ENCODE data around the gene MYO18B.
A peak's percentile ranks its signal among the peaks of the same experiment; 100 is the strongest.

Gene MYO18B

DNA sequence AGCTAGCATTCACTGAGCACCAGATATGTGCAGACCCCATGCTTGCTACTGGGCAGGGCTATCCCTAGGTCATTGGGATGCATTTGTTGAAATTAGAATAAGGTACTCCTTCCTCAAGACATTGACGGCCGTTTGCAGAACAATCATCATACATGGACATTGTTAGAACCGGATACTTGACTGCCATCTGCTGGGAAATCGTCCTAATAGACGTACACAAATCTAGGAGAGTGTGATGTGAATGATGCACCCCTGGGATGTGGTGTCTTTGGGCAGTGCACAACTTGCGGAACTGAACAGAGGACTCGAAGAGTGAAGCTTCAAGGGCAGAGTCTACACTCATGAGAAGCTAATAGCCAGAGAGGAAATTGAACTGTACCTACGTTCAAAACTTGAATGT, 35.9 kb downstream of the MYO18B start:
- TF ChIP-seq TCF4 (CRISPR knock-in tag; IDR thresholded peaks at IDR 0.05; ENCODE audit: borderline replicate concordance) (no peak), TOX (CRISPR knock-in tag; IDR thresholded peaks at IDR 0.05; ENCODE audit: borderline replicate concordance) (no peak), ZFP3 (CRISPR knock-in tag; IDR thresholded peaks at IDR 0.05) (no peak), GLIS3 (CRISPR knock-in tag; IDR thresholded peaks at IDR 0.05) (no peak), PPARA (CRISPR knock-in tag; IDR thresholded peaks at IDR 0.05; ENCODE audit: borderline replicate concordance) (no peak), ZFP30 (CRISPR knock-in tag; IDR thresholded peaks at IDR 0.05) (no peak), ZNF565 (CRISPR knock-in tag; conservative IDR thresholded peaks at IDR 0.05; ENCODE audit: low read depth) (no peak)
- TF ChIP-seq, protein P1, sequence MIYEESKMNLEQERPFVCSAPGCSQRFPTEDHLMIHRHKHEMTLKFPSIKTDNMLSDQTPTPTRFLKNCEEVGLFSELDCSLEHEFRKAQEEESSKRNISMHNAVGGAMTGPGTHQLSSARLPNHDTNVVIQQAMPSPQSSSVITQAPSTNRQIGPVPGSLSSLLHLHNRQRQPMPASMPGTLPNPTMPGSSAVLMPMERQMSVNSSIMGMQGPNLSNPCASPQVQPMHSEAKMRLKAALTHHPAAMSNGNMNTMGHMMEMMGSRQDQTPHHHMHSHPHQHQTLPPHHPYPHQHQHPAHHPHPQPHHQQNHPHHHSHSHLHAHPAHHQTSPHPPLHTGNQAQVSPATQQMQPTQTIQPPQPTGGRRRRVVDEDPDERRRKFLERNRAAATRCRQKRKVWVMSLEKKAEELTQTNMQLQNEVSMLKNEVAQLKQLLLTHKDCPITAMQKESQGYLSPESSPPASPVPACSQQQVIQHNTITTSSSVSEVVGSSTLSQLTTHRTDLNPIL (CRISPR knock-in tag; IDR thresholded peaks at IDR 0.05; ENCODE audit: low read depth), result no peak
- TF ChIP-seq, protein P2, sequence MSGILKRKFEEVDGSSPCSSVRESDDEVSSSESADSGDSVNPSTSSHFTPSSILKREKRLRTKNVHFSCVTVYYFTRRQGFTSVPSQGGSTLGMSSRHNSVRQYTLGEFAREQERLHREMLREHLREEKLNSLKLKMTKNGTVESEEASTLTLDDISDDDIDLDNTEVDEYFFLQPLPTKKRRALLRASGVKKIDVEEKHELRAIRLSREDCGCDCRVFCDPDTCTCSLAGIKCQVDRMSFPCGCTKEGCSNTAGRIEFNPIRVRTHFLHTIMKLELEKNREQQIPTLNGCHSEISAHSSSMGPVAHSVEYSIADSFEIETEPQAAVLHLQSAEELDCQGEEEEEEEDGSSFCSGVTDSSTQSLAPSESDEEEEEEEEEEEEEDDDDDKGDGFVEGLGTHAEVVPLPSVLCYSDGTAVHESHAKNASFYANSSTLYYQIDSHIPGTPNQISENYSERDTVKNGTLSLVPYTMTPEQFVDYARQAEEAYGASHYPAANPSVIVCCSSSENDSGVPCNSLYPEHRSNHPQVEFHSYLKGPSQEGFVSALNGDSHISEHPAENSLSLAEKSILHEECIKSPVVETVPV (CRISPR knock-in tag; IDR thresholded peaks at IDR 0.05), result no peak
- peak; percentile 69 for ATAC-seq

DNA sequence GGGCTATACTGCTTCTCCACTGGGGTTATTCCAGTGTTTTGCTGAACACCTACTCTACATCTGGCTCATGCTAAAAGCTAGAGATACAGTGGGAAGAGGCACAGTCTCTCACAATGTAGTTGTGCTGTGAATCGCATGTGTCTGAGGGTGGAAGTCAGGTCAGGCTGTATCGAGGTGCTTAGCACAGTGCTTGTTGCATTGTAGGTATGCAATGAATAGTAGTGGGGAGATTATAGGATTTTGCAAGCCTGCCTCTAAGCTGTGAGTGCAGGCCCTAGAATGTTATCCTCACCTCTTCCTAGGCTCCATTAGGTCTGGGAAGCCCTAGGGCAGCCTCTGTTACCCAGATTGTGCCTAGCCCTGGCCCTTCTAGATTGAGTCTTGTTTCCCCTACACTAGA, 37.4 kb downstream of the MYO18B start:
- TF ChIP-seq ZFP3 (CRISPR knock-in tag; IDR thresholded peaks at IDR 0.05), result no peak
- no peak for TF ChIP-seq SNAI2 (CRISPR knock-in tag; IDR thresholded peaks at IDR 0.05)
- TF ChIP-seq ISL1 (CRISPR knock-in tag; IDR thresholded peaks at IDR 0.05), result no peak
- TF ChIP-seq OSR1 (CRISPR knock-in tag; IDR thresholded peaks at IDR 0.05), result no peak
- TF ChIP-seq ZFP30 (CRISPR knock-in tag; IDR thresholded peaks at IDR 0.05), result no peak
- no peak for TF ChIP-seq TOX (CRISPR knock-in tag; IDR thresholded peaks at IDR 0.05; ENCODE audit: borderline replicate concordance)
- TF ChIP-seq, protein P1 (CRISPR knock-in tag; IDR thresholded peaks at IDR 0.05; ENCODE audit: low read depth), result no peak
- TF ChIP-seq, protein P3, sequence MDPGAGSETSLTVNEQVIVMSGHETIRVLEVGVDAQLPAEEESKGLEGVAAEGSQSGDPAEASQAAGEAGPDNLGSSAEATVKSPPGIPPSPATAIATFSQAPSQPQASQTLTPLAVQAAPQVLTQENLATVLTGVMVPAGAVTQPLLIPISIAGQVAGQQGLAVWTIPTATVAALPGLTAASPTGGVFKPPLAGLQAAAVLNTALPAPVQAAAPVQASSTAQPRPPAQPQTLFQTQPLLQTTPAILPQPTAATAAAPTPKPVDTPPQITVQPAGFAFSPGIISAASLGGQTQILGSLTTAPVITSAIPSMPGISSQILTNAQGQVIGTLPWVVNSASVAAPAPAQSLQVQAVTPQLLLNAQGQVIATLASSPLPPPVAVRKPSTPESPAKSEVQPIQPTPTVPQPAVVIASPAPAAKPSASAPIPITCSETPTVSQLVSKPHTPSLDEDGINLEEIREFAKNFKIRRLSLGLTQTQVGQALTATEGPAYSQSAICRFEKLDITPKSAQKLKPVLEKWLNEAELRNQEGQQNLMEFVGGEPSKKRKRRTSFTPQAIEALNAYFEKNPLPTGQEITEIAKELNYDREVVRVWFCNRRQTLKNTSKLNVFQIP (CRISPR knock-in tag; IDR thresholded peaks at IDR 0.05; ENCODE audit: borderline replicate concordance, low read depth), result no peak
- no peak for TF ChIP-seq RARB (CRISPR knock-in tag; IDR thresholded peaks at IDR 0.05)
- no peak for TF ChIP-seq ZC3H10 (CRISPR knock-in tag; IDR thresholded peaks at IDR 0.05)
- no peak for TF ChIP-seq GLIS3 (CRISPR knock-in tag; IDR thresholded peaks at IDR 0.05)
- no peak for TF ChIP-seq ZNF8 (CRISPR knock-in tag; IDR thresholded peaks at IDR 0.05)
- TF ChIP-seq, protein P4, sequence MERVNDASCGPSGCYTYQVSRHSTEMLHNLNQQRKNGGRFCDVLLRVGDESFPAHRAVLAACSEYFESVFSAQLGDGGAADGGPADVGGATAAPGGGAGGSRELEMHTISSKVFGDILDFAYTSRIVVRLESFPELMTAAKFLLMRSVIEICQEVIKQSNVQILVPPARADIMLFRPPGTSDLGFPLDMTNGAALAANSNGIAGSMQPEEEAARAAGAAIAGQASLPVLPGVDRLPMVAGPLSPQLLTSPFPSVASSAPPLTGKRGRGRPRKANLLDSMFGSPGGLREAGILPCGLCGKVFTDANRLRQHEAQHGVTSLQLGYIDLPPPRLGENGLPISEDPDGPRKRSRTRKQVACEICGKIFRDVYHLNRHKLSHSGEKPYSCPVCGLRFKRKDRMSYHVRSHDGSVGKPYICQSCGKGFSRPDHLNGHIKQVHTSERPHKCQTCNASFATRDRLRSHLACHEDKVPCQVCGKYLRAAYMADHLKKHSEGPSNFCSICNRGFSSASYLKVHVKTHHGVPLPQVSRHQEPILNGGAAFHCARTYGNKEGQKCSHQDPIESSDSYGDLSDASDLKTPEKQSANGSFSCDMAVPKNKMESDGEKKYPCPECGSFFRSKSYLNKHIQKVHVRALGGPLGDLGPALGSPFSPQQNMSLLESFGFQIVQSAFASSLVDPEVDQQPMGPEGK (CRISPR knock-in tag; IDR thresholded peaks at IDR 0.05; ENCODE audit: borderline replicate concordance), result no peak
- ATAC-seq, result no peak

DNA sequence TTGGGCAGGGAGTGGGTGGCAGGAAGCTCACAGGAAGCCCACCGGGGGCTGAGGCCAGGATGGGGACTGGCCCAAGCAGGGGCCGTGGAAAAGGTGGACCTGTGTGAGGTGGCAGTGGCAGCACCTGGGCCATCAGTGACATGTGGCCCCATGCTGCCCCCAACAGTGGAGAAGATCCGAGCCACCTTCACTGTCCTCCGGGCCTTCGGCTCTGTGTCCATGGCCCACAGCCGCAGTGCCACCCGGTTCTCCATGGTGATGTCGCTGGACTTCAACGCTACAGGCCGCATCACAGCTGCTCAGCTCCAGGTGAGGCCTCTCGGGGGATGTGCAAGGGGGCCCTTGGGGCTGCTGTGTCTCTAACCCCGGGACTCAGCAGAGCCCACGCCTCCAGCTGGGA, 37.9 kb downstream of the MYO18B start:
- TF ChIP-seq OSR1 (CRISPR knock-in tag; IDR thresholded peaks at IDR 0.05) (no peak), ZNF70 (CRISPR knock-in tag; IDR thresholded peaks at IDR 0.05) (no peak)
- ATAC-seq, result no peak

DNA sequence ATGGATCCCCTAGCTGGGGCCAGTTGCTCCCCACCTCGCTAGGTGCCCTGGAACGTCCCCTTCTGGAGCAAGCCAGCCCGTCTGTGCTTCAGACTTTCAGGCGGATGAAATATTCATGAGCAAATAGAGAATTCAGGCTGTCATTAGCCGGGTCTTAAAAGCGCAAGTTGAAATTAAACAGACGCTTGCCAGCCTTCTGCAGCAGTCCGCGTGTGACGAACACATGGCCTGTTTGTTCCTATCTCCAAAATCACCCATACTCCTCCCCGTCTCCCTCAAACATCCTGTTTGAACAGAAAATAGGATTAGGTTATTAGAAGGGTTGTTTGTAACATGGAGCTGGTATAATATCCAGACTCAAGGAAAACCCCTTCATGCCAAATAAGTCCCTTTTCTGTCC, 38.7 kb downstream of the MYO18B start:
- ATAC-seq, result peak; percentile 72
- TF ChIP-seq ISL1 (CRISPR knock-in tag; IDR thresholded peaks at IDR 0.05) (peak; percentile 73), ZFP3 (CRISPR knock-in tag; IDR thresholded peaks at IDR 0.05) (0 out of 2 replicates have a peak, but pooled peaks have one; percentile 56), ZC3H10 (CRISPR knock-in tag; IDR thresholded peaks at IDR 0.05) (no peak), GLIS3 (CRISPR knock-in tag; IDR thresholded peaks at IDR 0.05) (0 out of 2 replicates have a peak, but pooled peaks have one; percentile 45), ESRRG (CRISPR knock-in tag; IDR thresholded peaks at IDR 0.05) (no peak), ZNF70 (CRISPR knock-in tag; IDR thresholded peaks at IDR 0.05) (no peak), ZNF565 (CRISPR knock-in tag; conservative IDR thresholded peaks at IDR 0.05; ENCODE audit: low read depth) (0 out of 2 replicates have a peak, but pooled peaks have one; percentile 7), TCF4 (CRISPR knock-in tag; IDR thresholded peaks at IDR 0.05; ENCODE audit: borderline replicate concordance) (peak; percentile 99), CSDC2 (CRISPR knock-in tag; IDR thresholded peaks at IDR 0.05) (no peak), TOX (CRISPR knock-in tag; IDR thresholded peaks at IDR 0.05; ENCODE audit: borderline replicate concordance) (no peak)
- TF ChIP-seq, protein P3 (CRISPR knock-in tag; IDR thresholded peaks at IDR 0.05; ENCODE audit: borderline replicate concordance, low read depth), result no peak
- TF ChIP-seq, protein P2 (CRISPR knock-in tag; IDR thresholded peaks at IDR 0.05), result 0 out of 2 replicates have a peak, but pooled peaks have one; percentile 61
- TF ChIP-seq, protein P4 (CRISPR knock-in tag; IDR thresholded peaks at IDR 0.05; ENCODE audit: borderline replicate concordance), result no peak
